GM18498 (cell line): Measurements from ENCODE around the gene FGF2.
"Not testable (repeated sequence)": the region's sequence is repeated elsewhere in the genome, so short reads cannot be mapped to it uniquely, and the experiment has no call there.

Experiments
- ATAC-seq: cut with Tn5 transposase; IDR thresholded peaks from one replicate; pipeline ENCODE4 v1.9.1; 2021; ENCODE audit warnings: mild to moderate bottlenecking, moderate library complexity; ENCODE audit not compliant: unreplicated experiment

FGF2 gene

GRCh38 chr4:122826553-122827257, at the start of gene FGF2:
TSS of gene FGF2 (plus strand) at chr4:122826831. CDS start at chr4:122827175, 344 bp downstream.
- peak; percentile 27 for ATAC-seq

- ATAC-seq = no peak
These were observed 49.7 kb upstream of the FGF2 start for GRCh38 chr4:122776916-122777315.

- ATAC-seq = no peak
These were observed 48.6 kb upstream of the FGF2 start for GRCh38 chr4:122777846-122778673.

- no peak for ATAC-seq
These were observed 45.1 kb upstream of the FGF2 start for GRCh38 chr4:122781486-122781885.

- no peak for ATAC-seq
These were observed 43.1 kb upstream of the FGF2 start for GRCh38 chr4:122783301-122784215.

- no peak for ATAC-seq
These were observed 42.4 kb upstream of the FGF2 start for GRCh38 chr4:122784261-122784660.

GRCh38 chr4:122785099-122785498, 41.5 kb upstream of the FGF2 start:
- ATAC-seq = no peak

GRCh38 chr4:122786296-122786695, 40.3 kb upstream of the FGF2 start:
- not testable (repeated sequence) for ATAC-seq

GRCh38 chr4:122786920-122787319, 39.7 kb upstream of the FGF2 start:
- not testable (repeated sequence) for ATAC-seq

GRCh38 chr4:122787940-122788339, 38.7 kb upstream of the FGF2 start:
- ATAC-seq = no peak

- no peak for ATAC-seq
These were observed 37.7 kb upstream of the FGF2 start for GRCh38 chr4:122788935-122789334.

- ATAC-seq = no peak
These were observed 32.8 kb upstream of the FGF2 start for GRCh38 chr4:122793811-122794210.

GRCh38 chr4:122796801-122797404, 29.7 kb upstream of the FGF2 start:
- no peak for ATAC-seq

GRCh38 chr4:122797405-122798094, 29.1 kb upstream of the FGF2 start:
- ATAC-seq = no peak

GRCh38 chr4:122798101-122798500, 28.5 kb upstream of the FGF2 start:
- peak; percentile 69 for ATAC-seq

- ATAC-seq = no peak
These were observed 27.7 kb upstream of the FGF2 start for GRCh38 chr4:122798917-122799316.

- ATAC-seq = no peak
These were observed 22.8 kb upstream of the FGF2 start for GRCh38 chr4:122803788-122804208.

- ATAC-seq = no peak
These were observed 19.5 kb upstream of the FGF2 start for GRCh38 chr4:122806981-122807679.

GRCh38 chr4:122810669-122811068, 16.0 kb upstream of the FGF2 start:
- ATAC-seq = no peak
